Upper lobe of left lung (tissue), 6 donors: ENCODE measurements around the gene MAEA. TPM values are rescaled to one million over a fixed set of nuclear protein-coding genes. Genes with fewer than 3 reads are reported as not detected.

Source experiments
- ATAC-seq, 2 donors: fragments of 200-7000 bp; cut with Tn5 transposase; one replicate each; pipeline ENCODE4 v1.9.1; 2022; ENCODE audit warnings: mild to moderate bottlenecking in 2 of 2, moderate library complexity in 2 of 2; ENCODE audit not compliant: low FRiP score in 2 of 2
- DNase-seq, 2 donors: peaks; one replicate each; pipeline ENCODE4 v3.0.0-alpha.2; 2019 to 2020
- H3K27ac ChIP-seq, 4 donors: fragments of 200-600 bp; sonication (generic); one replicate each; pipeline ENCODE4 v1.5.1; 2016 to 2019
- H3K27me3 ChIP-seq, 4 donors: fragments of 200-600 bp; sonication (generic); one replicate each; pipeline ENCODE4 v1.5.1; 2017 to 2019
- H3K36me3 ChIP-seq, 4 donors: fragments of 200-600 bp; sonication (generic); one replicate each; pipeline ENCODE4 v1.5.1; 2016 to 2019
- H3K4me1 ChIP-seq, 4 donors: fragments of 200-600 bp; sonication (generic); one replicate each; pipeline ENCODE4 v1.5.1; 2018 to 2019
- H3K4me3 ChIP-seq, 4 donors: fragments of 200-600 bp; sonication (generic); one replicate each; pipeline ENCODE4 v1.5.1; 2017 to 2019; ENCODE audit warnings: mild to moderate bottlenecking in 2 of 4, moderate library complexity in 1 of 4
- H3K9me3 ChIP-seq, 4 donors: fragments of 200-600 bp; sonication (generic); one replicate each; pipeline ENCODE4 v1.5.1; 2018 to 2019
- EP300 ChIP-seq, 4 donors: sonication (generic); formaldehyde crosslinking; IDR thresholded peaks; one replicate each; pipeline ENCODE4 v1.5.1; 2017; ENCODE audit warnings: antibody characterized with exemption in 4 of 4, control low read depth in 2 of 4
- POLR2A ChIP-seq, 4 donors: fragments of 450-650 bp; IDR thresholded peaks; one replicate each; pipeline ENCODE4 v1.5.1; 2016 to 2017; ENCODE audit warnings: antibody characterized with exemption in 4 of 4, mild to moderate bottlenecking in 2 of 4
- POLR2AphosphoS5 ChIP-seq, 2 donors: sonication (generic); formaldehyde crosslinking; IDR thresholded peaks; one replicate each; pipeline ENCODE4 v1.5.1; 2017; ENCODE audit warnings: antibody characterized with exemption in 2 of 2
- WGBS, 2 donors: methylation state at CpG; one replicate each; pipeline ENCODE4 v1.1.5; 2017 to 2018; 5-methylcytosine and 5-hydroxymethylcytosine counted together
- total RNA-seq, 6 donors: library from RNA; depleted of rRNA in 4 of 6; stranded (reverse); fragments of >200 nt in 4 of 6; gene quantifications; one replicate each; pipeline versions ENCODE4 v1.1.0 to v1.2.1, GENCODE V29; 2016 to 2021
- TF ChIP-seq, protein P1 (sequence below), 6 experiments: fragments of 450-650 bp in 4 of 6; fragments of 200-600 bp in 2 of 6; sonication (generic) in 2 of 6; IDR thresholded peaks; one replicate each; pipeline ENCODE4 v1.5.1; 2016 to 2019; ENCODE audit warnings: antibody characterized with exemption in 6 of 6
- donor health status: DM: no; HTN: no; CAD: no; lungs with moderate emphysema.
- donor health status: DM: no; HTN: yes; CAD: no; lungs with severe emphysema.

Gene MAEA
- total RNA-seq, 6 donors from 2014 or later, result 58.5 to 289 (median 73.0) TPM

DNA sequence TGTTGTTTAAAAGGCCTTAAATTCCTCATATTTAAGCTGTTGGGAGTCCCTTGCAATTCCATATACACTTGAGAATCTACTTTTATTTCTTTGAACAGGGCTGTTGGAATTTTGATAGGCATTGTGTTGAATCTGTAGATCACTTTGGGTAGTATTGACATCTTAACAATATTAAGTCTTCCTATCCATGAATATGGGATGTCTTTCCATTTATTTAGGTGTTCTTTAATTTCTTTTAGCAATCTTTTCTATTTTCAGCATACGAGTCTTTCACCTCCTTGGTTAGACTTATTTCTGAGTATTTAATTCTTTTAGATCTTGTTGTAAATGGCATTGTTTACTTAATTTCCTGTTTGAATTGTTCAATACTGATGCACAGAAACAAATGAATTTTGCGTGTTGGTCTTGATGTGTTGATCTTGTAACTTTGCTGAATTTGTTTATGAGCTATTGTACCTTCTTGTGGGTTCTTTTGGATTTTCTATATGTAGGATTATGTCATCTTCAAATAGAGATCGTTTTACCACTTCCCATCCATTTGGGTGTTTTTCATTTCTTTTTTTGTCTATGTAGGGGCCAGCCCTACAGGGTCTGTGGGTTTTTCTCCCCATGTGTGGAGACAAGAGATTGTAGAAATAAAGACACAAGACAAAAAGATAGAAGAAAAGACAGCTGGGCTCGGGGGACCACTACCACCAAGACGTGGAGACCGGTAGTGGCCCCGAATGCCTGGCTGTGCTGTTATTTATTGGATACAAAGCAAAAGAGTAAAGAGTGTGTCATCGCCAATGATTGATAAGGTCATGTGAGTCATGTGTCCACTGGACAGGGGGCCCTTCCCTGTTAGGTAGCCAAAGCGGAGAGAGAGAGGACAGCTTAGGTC is 22.6 kb upstream of the MAEA start:
- H3K9me3 ChIP-seq, result no peaks in the 10 kb centered on the region
- WGBS, 2 donors, result 82% methylated on average over 9 of the region's 9 CpGs
- H3K4me3 ChIP-seq, result no peak overlapping the region
- H3K4me1 ChIP-seq, result no peaks in the 10 kb centered on the region
- no peaks in the 10 kb centered on the region for H3K27me3 ChIP-seq
- ATAC-seq (no peak), DNase-seq (no peak)
- no peak for TF ChIP-seq EP300 (IDR thresholded peaks at IDR 0.05)
- no peak for TF ChIP-seq POLR2A (IDR thresholded peaks at IDR 0.05)
- TF ChIP-seq POLR2AphosphoS5 (IDR thresholded peaks at IDR 0.05), result no peak
- TF ChIP-seq, protein P1, sequence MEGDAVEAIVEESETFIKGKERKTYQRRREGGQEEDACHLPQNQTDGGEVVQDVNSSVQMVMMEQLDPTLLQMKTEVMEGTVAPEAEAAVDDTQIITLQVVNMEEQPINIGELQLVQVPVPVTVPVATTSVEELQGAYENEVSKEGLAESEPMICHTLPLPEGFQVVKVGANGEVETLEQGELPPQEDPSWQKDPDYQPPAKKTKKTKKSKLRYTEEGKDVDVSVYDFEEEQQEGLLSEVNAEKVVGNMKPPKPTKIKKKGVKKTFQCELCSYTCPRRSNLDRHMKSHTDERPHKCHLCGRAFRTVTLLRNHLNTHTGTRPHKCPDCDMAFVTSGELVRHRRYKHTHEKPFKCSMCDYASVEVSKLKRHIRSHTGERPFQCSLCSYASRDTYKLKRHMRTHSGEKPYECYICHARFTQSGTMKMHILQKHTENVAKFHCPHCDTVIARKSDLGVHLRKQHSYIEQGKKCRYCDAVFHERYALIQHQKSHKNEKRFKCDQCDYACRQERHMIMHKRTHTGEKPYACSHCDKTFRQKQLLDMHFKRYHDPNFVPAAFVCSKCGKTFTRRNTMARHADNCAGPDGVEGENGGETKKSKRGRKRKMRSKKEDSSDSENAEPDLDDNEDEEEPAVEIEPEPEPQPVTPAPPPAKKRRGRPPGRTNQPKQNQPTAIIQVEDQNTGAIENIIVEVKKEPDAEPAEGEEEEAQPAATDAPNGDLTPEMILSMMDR (IDR thresholded peaks at IDR 0.05), result no peak
- H3K27ac ChIP-seq, result no peak overlapping the region
- no peaks in the 10 kb centered on the region for H3K36me3 ChIP-seq

DNA sequence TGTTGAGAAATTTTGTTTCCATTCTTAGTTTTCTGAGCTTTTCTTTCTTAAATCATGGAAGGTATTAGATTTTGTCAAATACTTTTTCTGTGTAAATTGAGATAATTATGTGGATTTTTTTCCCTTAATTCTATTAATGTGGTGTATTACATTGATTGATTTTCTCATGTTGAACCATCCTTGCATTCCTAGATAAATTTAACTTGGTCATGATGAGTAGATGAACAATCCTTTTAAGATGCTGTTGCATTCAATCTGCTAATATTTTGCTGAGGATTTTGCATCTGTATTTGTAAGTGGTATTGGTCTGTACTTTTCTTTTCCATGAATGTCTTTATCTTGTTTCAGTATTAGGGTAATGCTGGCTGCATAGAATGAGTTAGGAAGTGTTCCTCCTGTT is 20.5 kb upstream of the MAEA start:
- Histone ChIP-seq H3K36me3 (no peaks in the 10 kb centered on the region), H3K27ac (no peak overlapping the region), H3K4me3 (no peak overlapping the region), H3K27me3 (no peaks in the 10 kb centered on the region), H3K4me1 (no peaks in the 10 kb centered on the region), H3K9me3 (no peaks in the 10 kb centered on the region)
- DNase-seq (no peak), ATAC-seq (no peak)
- TF ChIP-seq POLR2AphosphoS5 (IDR thresholded peaks at IDR 0.05) (no peak), EP300 (IDR thresholded peaks at IDR 0.05) (no peak), POLR2A (IDR thresholded peaks at IDR 0.05) (no peak)
- TF ChIP-seq, protein P1 (IDR thresholded peaks at IDR 0.05), result no peak

DNA sequence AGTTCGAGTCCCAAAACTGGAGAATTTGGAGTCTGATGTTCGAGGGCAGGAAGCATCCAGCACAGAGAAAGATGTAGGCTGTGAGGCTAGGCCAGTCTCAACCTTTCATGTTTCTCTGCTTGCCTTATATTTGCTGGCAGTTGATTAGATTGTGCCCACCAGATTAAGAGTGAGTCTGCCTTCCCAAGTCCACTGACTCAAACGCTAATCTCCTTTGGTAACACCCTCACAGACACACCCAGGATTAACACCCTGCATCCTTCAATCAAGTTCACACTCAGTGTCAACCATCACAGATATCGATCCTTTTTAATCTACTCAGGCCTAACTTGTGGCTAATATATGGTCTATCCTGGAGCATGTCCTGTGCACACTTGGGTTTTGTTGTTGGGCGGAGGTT is 18.0 kb upstream of the MAEA start:
- DNase-seq (no peak), ATAC-seq (no peak)
- no peaks in the 10 kb centered on the region for H3K4me1 ChIP-seq
- H3K4me3 ChIP-seq, result no peak overlapping the region
- no peak overlapping the region for H3K27ac ChIP-seq
- no peaks in the 10 kb centered on the region for H3K9me3 ChIP-seq
- 90 to 98% methylated on average over 5 of the region's 5 CpGs for WGBS, 2 donors
- H3K27me3 ChIP-seq, result no peaks in the 10 kb centered on the region
- no peaks in the 10 kb centered on the region for H3K36me3 ChIP-seq
- TF ChIP-seq EP300 (IDR thresholded peaks at IDR 0.05) (no peak), POLR2AphosphoS5 (IDR thresholded peaks at IDR 0.05) (no peak), POLR2A (IDR thresholded peaks at IDR 0.05) (no peak)
- TF ChIP-seq, protein P1 (IDR thresholded peaks at IDR 0.05), result no peak

DNA sequence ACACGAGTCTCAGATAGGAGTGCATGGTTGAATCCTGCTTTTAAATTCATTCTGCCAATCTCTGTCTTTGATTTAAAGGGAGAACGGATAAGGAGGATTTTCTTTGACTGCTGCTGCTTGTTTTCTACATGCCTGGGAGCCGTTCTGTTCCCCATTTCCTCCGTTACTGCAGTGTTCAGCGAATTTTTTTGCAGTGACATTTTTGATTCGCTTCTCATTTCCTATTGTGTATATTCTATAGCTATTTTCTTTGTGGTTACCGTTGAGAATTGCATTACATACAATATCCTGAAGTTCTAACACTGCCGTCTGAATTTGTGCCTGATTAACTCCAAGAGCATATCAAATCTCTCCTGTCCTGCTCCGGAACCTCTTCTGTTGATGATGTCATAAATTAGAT is 14.8 kb upstream of the MAEA start:
- WGBS, 2 donors, result 76 to 80% methylated on average over 9 of the region's 9 CpGs
- Histone ChIP-seq H3K27ac (no peak overlapping the region), H3K36me3 (no peaks in the 10 kb centered on the region), H3K4me3 (no peak overlapping the region), H3K9me3 (no peaks in the 10 kb centered on the region), H3K4me1 (no peaks in the 10 kb centered on the region), H3K27me3 (no peaks in the 10 kb centered on the region)
- DNase-seq (no peak), ATAC-seq (no peak)
- TF ChIP-seq, protein P1 (IDR thresholded peaks at IDR 0.05), result no peak
- no peak for TF ChIP-seq EP300 (IDR thresholded peaks at IDR 0.05)
- no peak for TF ChIP-seq POLR2AphosphoS5 (IDR thresholded peaks at IDR 0.05)

DNA sequence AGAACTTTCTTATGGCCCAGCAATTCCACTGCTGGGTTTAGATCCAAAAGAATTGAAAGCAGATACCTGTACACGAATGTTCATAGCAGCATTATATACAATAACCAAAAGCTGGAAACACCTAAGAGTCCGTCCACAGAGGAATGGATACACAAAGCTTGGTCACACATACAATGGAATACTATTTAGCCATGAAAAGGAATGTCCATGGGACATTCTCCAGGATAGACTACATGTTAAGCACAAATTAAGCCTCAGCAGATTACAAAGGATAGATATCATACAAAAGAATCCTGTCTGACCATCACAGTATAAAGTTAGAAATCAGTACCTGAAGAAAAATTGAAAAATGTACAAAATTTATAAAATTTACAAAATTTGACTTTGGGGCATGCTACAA is 12.7 kb upstream of the MAEA start:
- Histone ChIP-seq H3K9me3 (no peaks in the 10 kb centered on the region), H3K4me3 (no peak overlapping the region), H3K27me3 (no peaks in the 10 kb centered on the region), H3K27ac (no peak overlapping the region), H3K4me1 (no peaks in the 10 kb centered on the region), H3K36me3 (no peaks in the 10 kb centered on the region)
- DNase-seq (no peak), ATAC-seq (no peak)
- WGBS, 2 donors, result 93 to 98% methylated on average over 2 of the region's 2 CpGs
- no peak for TF ChIP-seq POLR2A (IDR thresholded peaks at IDR 0.05)
- no peak for TF ChIP-seq POLR2AphosphoS5 (IDR thresholded peaks at IDR 0.05)
- TF ChIP-seq EP300 (IDR thresholded peaks at IDR 0.05), result no peak
- TF ChIP-seq, protein P1 (IDR thresholded peaks at IDR 0.05), result no peak
